ENCODE results near the gene RAP1GAP2.
A peak's percentile ranks its signal among the peaks of the same experiment; 100 is the strongest.

RAP1GAP2 gene

GRCh38 chr17:2786176-2786881 lies 9.9 kb upstream of the RAP1GAP2 start:
- DNase-seq (ENCODE audit: low spot score): peak; percentile 76

DNA sequence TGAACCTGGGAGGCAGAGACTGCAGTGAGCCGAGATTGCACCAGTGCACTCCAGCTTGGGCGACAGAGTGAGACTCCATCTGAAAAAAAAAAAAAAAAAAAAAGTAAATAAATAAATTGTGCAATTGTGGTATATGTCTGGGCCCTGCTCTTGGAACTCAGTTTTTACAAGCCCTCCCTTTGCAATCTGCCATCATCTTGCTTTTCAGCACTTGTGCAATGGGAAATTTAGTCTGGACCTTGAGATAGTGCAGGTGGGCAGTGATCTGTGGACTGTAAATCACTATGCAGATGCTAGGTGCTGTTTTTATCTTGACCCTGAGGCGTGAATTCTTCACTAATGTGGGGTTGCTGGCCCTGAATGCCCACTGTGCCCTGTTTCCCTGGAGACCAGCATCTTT lies 6.5 kb upstream of the RAP1GAP2 start:
- no peak for DNase-seq (ENCODE audit: low spot score)

- no peak for DNase-seq (ENCODE audit: low spot score)
Observed at GRCh38 chr17:2792366-2793169, 3.7 kb upstream of the RAP1GAP2 start.

- DNase-seq (ENCODE audit: low spot score): no peak
Observed at GRCh38 chr17:2794111-2794803, 2.0 kb upstream of the RAP1GAP2 start.

GRCh38 chr17:2795441-2796163 lies 636 bp upstream of the RAP1GAP2 start:
- DNase-seq (ENCODE audit: low spot score): no peak

GRCh38 chr17:2797226-2797625 lies 988 bp downstream of the RAP1GAP2 start:
- DNase-seq (ENCODE audit: low spot score): no peak

DNA sequence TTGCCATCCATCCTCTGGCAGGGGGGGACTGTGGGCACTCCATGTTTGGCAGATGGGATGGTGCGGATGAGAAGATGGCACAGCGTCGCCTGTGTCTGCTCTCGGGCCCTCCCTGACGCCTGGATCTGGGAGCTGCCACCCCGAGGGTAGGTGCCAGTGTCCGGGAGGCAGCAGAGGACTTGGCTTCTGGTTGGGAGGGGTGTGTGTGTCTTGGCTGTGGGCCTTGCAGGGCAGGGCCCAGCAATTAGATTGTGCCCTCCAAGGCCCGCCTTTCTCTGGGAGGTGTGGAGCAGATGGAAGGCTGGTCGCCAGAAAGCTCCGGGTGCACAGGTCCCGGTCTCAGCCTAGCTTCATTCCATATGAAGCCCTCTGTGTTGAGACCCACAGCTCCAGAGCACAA lies 1.4 kb downstream of the RAP1GAP2 start:
- no peak for DNase-seq (ENCODE audit: low spot score)

GRCh38 chr17:2798188-2798587 lies 1.9 kb downstream of the RAP1GAP2 start:
- no peak for DNase-seq (ENCODE audit: low spot score)

DNA sequence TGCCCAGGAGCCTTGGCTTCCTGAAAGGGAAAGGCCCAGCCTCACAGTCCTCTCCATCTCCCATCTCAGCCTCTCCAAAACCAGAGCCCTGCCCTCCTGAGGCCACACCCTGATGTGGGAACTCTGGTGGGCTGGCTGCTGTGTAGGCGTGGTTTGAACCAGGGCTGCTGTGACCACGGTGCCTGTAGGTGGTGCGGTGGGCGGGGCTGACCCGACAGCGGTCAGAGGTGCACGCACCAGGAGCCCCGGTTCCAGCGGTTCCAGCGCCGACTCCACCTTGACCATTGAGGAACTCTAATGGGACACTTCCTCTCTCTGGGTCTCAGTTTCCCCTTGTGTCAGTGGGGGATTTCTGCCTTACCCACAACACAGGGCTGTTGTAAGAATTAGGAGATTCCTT lies 2.4 kb downstream of the RAP1GAP2 start:
- DNase-seq (ENCODE audit: low spot score): no peak

DNA sequence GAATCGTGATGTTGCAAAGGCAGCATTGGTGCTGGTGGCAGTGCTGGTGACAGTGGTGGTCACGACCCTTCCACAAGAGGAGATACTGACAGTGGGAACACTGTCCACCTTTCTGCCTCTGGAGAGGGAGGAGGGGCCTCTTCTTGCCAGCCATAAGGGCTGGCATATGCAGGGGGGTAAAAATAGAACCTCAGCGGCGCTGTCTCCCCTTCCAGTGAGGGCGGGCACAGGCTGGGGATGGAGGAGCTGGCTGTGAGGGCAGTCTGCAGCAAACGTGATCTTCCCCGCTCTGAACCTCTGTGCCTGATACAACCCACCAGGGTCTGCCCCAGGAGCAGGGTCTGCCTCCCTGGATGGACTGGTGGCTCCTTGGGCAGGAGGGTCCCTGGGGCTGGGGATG lies 3.4 kb downstream of the RAP1GAP2 start:
- DNase-seq (ENCODE audit: low spot score): no peak

DNA sequence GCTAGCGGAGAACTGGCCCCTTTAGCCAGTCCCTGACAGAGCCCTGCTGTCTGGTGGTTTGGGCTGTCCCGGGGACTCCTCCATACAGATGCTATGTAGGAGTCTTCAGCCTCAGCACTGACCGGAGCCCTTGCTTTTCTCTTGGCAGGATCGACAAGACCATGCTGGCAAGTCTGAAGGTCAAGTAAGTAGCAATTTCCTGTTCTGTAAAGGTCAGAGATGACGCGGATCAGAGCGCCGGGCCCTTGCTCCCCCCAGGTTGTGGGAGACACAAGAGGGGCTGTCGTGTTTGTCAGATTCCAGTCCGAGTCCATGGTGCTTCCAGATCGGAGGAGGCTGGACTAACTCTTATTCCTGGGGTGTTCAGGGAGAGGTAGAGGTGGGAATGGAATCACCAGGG lies 4.1 kb downstream of the RAP1GAP2 start:
- no peak for DNase-seq (ENCODE audit: low spot score)

DNA sequence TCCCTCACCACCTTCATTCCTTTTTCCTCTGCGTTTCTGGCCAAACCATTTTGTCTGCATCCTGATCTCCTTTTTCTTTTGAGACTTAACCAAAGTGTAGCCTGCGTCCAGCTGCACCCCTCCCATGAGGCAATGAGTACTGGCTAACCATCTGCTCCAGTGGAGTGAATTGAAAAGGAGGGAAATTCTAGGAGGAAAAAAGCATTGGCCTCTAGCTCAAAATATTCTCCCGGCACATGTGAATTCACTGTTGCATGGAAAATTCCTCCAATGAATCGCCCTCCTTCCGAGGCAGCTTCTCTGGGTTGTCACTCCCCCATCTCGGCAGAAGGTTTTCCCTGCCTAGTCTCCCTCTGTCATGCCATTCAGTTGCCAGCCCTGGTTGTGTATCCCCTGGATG lies 5.6 kb downstream of the RAP1GAP2 start:
- no peak for DNase-seq (ENCODE audit: low spot score)

- no peak for DNase-seq (ENCODE audit: low spot score)
Observed at GRCh38 chr17:2802574-2802973, 6.3 kb downstream of the RAP1GAP2 start.

DNA sequence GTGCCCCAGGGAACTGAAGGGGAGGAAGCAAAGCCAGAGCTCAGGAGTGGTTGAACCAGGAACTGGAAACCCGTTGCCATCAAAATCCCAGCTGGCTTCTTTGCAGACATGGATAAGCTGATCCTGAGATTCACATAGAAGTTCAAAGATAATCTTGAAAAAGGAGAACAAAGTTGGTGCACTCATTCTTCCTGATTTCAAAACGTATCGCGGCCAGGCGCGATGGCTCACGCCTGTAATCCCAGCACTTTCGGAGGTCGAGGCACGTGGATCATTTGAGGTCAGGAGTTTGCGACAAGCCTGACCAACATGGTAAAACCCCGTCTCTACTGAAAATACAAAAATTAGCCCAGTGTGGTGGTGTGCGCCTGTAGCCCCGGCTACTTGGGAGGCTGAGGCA lies 7.1 kb downstream of the RAP1GAP2 start:
- no peak for DNase-seq (ENCODE audit: low spot score)

DNA sequence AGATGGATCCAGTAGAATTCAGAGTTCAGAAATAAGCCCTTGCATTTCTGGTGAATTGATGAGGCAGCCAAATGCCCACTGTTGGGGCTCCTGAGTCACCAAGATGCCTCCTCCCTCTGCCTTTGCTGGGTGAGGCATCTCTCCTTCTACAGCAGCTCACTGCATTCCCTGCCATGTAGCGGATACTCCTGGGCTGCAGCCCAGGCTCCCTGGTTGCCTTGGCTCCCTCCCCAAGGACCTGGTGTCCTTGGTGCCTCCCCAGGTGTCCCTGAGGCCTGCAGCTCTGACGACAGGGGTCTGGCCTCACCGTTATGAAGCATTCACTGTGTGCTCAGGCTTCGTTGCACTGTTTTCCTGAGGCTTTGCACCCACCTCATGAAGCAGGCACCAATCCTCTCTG lies 7.7 kb downstream of the RAP1GAP2 start:
- DNase-seq (ENCODE audit: low spot score): no peak

DNA sequence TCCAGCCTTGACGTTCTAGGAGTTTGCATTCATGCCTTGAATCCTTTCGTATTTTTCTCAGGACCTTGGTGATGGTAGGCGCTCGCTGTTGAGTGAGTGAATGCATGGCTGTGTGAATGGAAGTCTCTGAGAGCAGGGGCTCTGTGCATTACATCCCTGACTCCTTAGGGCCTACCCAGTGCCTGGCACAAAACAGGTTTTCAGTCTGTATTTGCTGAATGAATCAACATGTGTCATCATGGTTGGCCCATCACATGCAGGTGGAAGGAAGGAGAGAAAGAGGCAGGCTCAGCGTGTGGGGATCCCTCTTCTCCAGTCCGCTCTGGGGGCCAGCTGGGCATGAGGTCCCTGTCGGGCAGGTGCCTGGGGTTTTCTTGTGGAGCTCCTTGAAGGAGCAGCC lies 8.7 kb downstream of the RAP1GAP2 start:
- no peak for DNase-seq (ENCODE audit: low spot score)

DNA sequence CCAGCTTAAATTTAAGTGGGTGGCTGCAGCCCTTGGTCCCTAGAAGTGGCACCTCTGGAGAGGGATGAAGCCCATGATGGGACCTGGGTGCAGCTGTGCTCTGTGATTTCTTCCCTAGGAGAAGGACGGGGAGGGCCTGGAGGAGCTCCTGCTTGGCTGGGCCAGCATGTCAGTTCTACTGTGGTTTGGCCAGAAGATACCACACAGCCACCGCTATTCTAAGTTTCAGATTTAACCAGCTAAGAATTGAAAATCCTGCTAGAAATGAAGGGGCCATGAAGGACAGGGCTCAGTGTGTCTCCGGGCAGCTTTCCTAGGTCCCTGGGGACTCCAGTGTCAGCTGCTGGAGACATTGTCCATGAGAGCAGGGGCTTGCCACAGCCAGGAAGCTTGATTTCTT lies 9.7 kb downstream of the RAP1GAP2 start:
- no peak for DNase-seq (ENCODE audit: low spot score)

- DNase-seq (ENCODE audit: low spot score): no peak
Observed at GRCh38 chr17:2808367-2809335, 12.4 kb downstream of the RAP1GAP2 start.

DNA sequence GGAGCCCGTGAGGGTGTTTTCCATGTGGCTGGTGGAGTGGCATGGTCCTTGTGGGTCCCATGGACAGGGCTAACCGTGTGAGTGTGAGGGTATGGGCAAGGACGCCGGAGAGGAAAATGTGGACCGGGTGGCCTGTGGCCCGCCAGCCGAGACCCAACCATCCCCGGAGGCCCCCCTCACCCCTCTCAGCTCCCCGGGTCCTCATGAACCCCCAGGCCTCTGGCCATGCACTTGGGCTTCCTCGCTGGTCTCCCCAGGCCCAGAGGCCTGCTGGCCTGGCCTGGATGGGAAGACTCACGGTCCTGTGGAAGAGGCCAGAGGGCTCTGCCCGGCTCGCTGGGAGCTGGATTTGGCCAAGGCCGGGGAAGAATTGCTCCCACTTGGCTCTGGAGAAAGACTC lies 13.1 kb downstream of the RAP1GAP2 start:
- DNase-seq (ENCODE audit: low spot score): no peak

DNA sequence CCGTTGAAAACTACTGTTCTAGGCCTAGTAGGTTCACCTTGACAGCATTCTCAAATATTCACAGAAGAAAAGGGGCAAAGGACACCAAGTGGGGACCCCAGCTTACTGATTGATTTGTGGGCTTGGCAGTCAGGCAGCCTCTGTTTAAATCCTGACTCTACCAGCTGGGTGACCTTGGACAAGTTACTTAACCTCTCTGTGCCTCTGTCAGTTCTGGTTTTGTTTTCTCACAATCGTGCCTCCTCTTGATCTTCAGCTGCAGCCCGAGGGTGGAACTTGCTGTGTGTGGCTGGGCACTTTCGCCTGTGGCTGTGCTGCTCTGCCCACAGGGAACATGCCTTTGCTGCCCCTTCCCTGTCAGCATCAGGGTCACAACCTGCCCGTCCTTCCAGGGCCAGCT lies 17.8 kb downstream of the RAP1GAP2 start:
- DNase-seq (ENCODE audit: low spot score): no peak
